ENCODE measurements around the gene TCTN3.
A peak's percentile ranks its signal among the peaks of the same experiment; 100 is the strongest.

Gene TCTN3

DNA sequence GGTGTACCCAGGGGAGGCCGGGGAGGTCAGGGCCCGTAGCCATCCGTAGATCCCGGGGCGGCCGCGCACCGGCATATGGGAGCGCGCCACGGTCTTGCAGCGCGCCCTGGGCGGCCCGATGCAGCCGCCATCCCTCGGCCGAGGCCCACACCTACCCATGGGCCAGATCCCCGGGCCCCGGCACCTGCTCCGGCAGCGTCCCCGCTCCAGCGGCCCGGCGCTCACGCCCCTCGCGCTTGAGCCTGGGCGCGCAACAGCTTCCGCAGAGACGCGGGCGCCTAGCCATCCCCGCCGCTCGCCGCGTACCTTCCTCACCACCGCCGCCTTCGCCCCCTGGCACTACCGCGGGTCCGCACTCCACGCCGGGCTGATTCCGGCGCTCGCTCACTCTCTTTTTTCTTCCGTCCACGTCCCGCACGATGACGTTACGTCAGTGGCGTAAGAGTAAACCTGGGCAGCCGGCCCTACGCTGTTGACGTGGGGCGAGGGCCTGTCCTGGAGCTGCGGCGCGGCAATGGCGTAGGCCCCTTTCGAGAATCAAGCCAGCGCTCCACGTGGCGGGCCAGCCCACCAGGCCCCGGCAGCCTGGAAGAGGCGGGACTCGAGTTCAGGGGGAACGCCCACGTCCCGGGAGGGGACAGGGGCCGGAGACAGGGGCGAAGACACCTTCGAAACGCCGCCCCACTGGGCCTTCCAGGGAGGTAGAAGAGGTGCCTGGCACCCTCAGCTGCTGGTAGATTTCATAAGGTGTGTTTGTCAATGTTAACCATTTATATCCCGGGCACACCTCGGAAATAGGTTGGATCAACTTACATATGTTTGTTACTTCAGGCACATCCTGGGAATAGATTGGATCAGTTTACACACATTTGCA lies 37.2 kb downstream of the TCTN3 start, which contains the start of gene ALDH18A1:
Gene ALDH18A1 (minus strand): TSS at position 421 of the 874 bp plus-strand sequence. CDS start 3,334 bp downstream, outside the sequence.
- H3K36me3 ChIP-seq (ENCODE audit: insufficient read depth, low read length): peaks cover 17% of the 10 kb centered on the region
- H3K4me1 ChIP-seq (ENCODE audit: control insufficient read depth, insufficient read depth, low read length, unreplicated experiment): peaks cover 9% of the 10 kb centered on the region
- H2AFZ ChIP-seq (ENCODE audit: low read length, unreplicated experiment): peak within 1 kb of the TSS; percentile 74
- H3K27ac ChIP-seq (ENCODE audit: low read depth, low read length): no peak within 1 kb of the TSS
- H3K27me3 ChIP-seq (ENCODE audit: insufficient read depth, low read length): no peaks in the 10 kb centered on the region
- H3K79me2 ChIP-seq (ENCODE audit: control insufficient read depth, insufficient read depth, low read length, unreplicated experiment): peaks cover 43% of the 10 kb centered on the region
- peak within 1 kb of the TSS; percentile 86 for H3K4me3 ChIP-seq (ENCODE audit: low read depth, low read length)

DNA sequence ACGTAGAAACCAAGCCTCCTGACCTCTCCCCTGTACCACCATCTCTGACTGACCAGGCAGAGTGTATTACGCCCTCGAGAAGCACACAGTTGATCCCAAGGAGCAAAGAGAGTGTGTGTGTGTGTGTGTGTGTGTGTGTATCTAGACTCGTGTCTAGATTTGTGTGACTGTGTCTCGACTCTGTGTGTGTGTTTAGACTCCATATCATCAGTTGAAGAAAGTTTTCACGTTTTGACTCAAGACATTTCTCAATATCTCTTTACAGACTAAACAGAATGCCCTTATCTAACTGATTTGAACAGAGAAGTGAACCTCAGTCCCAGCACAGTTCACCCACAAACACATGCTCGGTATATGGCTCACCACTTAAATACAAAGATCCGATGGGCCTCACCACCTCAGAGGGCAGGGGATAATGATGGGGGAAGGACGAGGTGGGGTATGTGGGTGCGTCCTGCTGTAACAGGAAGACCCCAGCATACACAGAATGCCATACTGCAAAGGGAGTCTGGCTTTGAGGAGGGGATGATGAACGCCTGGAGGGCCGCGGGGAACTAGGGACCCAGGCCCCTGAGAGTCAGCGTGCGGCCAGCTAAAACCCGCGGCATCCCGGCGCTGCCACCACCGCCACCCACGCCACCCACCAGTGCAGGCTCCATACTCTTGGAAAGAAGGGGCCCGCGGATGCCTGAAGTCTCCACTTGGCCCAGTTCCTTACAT lies 38.0 kb downstream of the TCTN3 start:
- Histone ChIP-seq H3K79me2 (ENCODE audit: control insufficient read depth, insufficient read depth, low read length, unreplicated experiment) (peaks cover 51% of the 10 kb centered on the region), H3K4me1 (ENCODE audit: control insufficient read depth, insufficient read depth, low read length, unreplicated experiment) (peaks cover 9% of the 10 kb centered on the region), H3K36me3 (ENCODE audit: insufficient read depth, low read length) (peaks cover 23% of the 10 kb centered on the region), H3K27me3 (ENCODE audit: insufficient read depth, low read length) (no peaks in the 10 kb centered on the region), H3K4me3 (ENCODE audit: low read depth, low read length) (peak overlapping the region; percentile 86), H3K27ac (ENCODE audit: low read depth, low read length) (no peak overlapping the region), H2AFZ (ENCODE audit: low read length, unreplicated experiment) (peak overlapping the region; percentile 68)

DNA sequence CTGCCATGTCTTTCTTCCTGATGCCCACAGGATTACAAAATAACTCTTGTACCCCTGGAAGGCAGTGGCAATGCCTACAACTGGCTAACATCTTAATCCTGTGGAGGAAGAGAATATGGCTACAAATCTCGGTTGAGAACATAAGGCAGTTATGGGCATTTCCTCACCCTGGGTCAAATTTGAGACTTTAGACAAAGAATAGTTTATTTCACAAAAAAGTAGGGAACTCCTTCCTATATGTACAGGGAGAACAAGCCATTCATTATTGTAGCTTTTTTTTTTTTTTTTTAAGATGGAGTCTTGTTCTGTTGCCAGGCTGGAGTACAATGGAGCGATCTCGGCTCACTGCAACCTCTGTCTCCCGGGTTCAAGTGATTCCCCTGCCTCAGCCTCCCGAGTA lies 39.8 kb downstream of the TCTN3 start:
- H3K4me3 ChIP-seq (ENCODE audit: low read depth, low read length): no peak overlapping the region
- H3K79me2 ChIP-seq (ENCODE audit: control insufficient read depth, insufficient read depth, low read length, unreplicated experiment): peaks cover 63% of the 10 kb centered on the region
- H2AFZ ChIP-seq (ENCODE audit: low read length, unreplicated experiment): no peak overlapping the region
- no peak overlapping the region for H3K27ac ChIP-seq (ENCODE audit: low read depth, low read length)
- H3K27me3 ChIP-seq (ENCODE audit: insufficient read depth, low read length): no peaks in the 10 kb centered on the region
- H3K4me1 ChIP-seq (ENCODE audit: control insufficient read depth, insufficient read depth, low read length, unreplicated experiment): peaks cover 9% of the 10 kb centered on the region
- peaks cover 32% of the 10 kb centered on the region for H3K36me3 ChIP-seq (ENCODE audit: insufficient read depth, low read length)

DNA sequence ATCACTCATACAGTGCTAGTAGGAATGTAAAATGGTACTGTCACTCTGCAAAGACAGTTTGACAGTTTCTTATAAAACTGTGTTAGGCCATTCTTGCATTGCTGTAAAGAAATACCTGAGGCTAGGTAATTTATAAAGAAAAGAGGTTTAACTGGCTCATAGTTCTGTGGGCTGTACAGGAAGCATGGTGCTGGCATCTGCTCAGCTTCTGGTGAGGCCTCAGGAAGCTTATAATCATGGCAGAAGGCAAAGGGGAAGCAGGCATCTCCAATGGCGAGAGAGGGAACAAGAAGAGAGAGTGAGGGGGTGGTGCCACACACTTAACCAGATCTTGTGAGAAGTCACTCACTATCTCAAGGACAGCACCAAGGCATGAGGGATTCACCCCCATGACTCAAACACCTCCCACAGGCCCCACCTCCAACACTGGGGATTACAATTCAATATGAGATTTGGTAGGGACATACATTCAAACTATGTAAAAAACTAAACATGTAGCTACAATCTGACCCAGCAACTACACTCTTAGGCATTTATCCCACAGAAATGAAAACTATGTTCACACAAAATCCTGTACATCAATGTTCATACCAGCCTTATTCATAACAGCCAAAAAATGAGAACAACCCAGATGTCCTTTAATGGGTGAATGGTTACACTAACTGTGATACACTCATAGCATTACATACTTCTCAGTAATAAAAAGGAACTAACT lies 42.2 kb downstream of the TCTN3 start:
- no peak overlapping the region for H3K27ac ChIP-seq (ENCODE audit: low read depth, low read length)
- H3K27me3 ChIP-seq (ENCODE audit: insufficient read depth, low read length): no peaks in the 10 kb centered on the region
- H3K79me2 ChIP-seq (ENCODE audit: control insufficient read depth, insufficient read depth, low read length, unreplicated experiment): peaks cover 82% of the 10 kb centered on the region
- no peak overlapping the region for H3K4me3 ChIP-seq (ENCODE audit: low read depth, low read length)
- H3K36me3 ChIP-seq (ENCODE audit: insufficient read depth, low read length): peaks cover 37% of the 10 kb centered on the region
- peaks cover 9% of the 10 kb centered on the region for H3K4me1 ChIP-seq (ENCODE audit: control insufficient read depth, insufficient read depth, low read length, unreplicated experiment)
- H2AFZ ChIP-seq (ENCODE audit: low read length, unreplicated experiment): no peak overlapping the region

DNA sequence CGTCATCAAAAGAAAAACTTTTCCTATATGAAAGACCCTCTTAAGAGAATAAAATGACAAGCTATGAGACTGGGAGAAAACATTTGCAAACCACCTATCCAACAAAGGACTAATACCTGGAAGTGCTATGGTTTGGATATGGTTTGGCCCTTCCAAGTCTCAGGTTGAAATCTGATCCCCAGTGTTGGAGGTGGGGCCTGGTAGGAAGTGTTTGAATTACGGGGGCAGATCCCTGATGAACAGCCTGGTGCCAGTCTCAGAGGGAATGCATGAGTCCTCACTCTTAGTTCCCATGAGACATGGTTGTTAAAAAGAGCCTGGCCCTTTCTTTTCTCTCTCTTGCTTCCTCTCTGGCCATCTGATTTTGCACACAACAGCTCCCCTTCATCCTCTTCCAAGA lies 43.5 kb downstream of the TCTN3 start:
- no peaks in the 10 kb centered on the region for H3K27me3 ChIP-seq (ENCODE audit: insufficient read depth, low read length)
- no peak overlapping the region for H3K27ac ChIP-seq (ENCODE audit: low read depth, low read length)
- H3K36me3 ChIP-seq (ENCODE audit: insufficient read depth, low read length): peaks cover 37% of the 10 kb centered on the region
- H3K4me1 ChIP-seq (ENCODE audit: control insufficient read depth, insufficient read depth, low read length, unreplicated experiment): peaks cover 8% of the 10 kb centered on the region
- H3K4me3 ChIP-seq (ENCODE audit: low read depth, low read length): no peak overlapping the region
- no peak overlapping the region for H2AFZ ChIP-seq (ENCODE audit: low read length, unreplicated experiment)
- H3K79me2 ChIP-seq (ENCODE audit: control insufficient read depth, insufficient read depth, low read length, unreplicated experiment): peaks cover 79% of the 10 kb centered on the region

DNA sequence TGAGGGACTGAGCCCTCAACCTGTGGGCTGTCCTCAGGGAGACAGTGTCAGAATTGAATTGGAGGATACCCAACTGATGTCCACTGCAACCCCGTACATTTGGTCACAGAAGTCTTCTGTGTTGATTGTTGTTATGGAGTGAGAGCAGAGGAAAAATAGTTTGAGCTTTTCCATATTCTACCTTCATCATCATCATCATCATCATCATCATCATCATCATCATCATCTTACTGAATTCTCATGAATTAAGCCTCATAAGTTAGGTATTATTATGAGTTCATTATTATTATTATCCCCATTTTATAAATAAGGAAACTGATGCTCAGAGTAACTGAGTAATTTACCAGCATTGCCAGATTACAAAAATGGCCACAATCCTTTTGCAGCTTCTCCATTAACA lies 45.6 kb downstream of the TCTN3 start:
- no peaks in the 10 kb centered on the region for H3K4me1 ChIP-seq (ENCODE audit: control insufficient read depth, insufficient read depth, low read length, unreplicated experiment)
- no peak overlapping the region for H3K4me3 ChIP-seq (ENCODE audit: low read depth, low read length)
- peaks cover 59% of the 10 kb centered on the region for H3K79me2 ChIP-seq (ENCODE audit: control insufficient read depth, insufficient read depth, low read length, unreplicated experiment)
- no peak overlapping the region for H2AFZ ChIP-seq (ENCODE audit: low read length, unreplicated experiment)
- peaks cover 37% of the 10 kb centered on the region for H3K36me3 ChIP-seq (ENCODE audit: insufficient read depth, low read length)
- H3K27ac ChIP-seq (ENCODE audit: low read depth, low read length): no peak overlapping the region
- no peaks in the 10 kb centered on the region for H3K27me3 ChIP-seq (ENCODE audit: insufficient read depth, low read length)

DNA sequence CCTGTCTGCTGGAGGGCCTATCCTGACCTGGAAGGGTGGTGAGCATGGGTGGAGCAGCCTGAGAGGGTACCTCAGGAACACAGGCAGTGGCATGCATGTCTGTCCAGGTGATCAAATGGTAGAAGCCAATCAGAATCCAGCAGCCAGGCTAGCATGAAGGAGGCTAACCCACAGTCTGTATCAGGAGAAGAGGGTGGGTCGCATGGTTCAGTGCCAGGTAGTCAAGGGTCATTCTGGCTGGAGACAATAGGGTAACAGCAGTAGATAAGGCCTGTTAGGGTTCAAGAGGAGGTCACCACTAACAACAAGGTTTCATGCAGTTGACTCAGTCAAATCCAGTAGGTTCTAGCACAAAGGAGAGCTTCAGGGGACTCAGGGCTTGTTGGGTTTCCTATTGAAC lies 47.6 kb downstream of the TCTN3 start:
- Histone ChIP-seq H2AFZ (ENCODE audit: low read length, unreplicated experiment) (no peak overlapping the region), H3K27ac (ENCODE audit: low read depth, low read length) (no peak overlapping the region), H3K79me2 (ENCODE audit: control insufficient read depth, insufficient read depth, low read length, unreplicated experiment) (peaks cover 48% of the 10 kb centered on the region), H3K27me3 (ENCODE audit: insufficient read depth, low read length) (no peaks in the 10 kb centered on the region), H3K4me1 (ENCODE audit: control insufficient read depth, insufficient read depth, low read length, unreplicated experiment) (no peaks in the 10 kb centered on the region), H3K36me3 (ENCODE audit: insufficient read depth, low read length) (peaks cover 25% of the 10 kb centered on the region), H3K4me3 (ENCODE audit: low read depth, low read length) (no peak overlapping the region)

DNA sequence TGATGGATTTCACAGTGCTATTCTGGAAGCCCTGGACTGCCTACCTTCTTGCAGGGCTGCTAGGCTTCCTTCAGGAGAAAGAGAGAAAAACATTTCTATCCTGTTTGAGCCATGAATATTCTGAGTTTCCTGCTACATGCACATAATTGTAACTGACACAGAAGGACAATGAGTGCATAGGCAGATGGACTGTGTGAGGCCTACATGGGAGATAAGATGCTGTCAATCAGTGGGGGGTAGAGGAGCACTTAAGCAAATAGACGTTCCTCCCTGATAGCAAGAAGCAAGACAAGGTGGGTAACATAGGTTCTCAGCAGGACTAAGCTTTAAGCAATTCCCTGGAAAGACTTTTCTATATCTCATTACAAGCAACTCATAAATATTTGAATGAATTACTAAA lies 48.8 kb downstream of the TCTN3 start:
- Histone ChIP-seq H3K27ac (ENCODE audit: low read depth, low read length) (no peak overlapping the region), H2AFZ (ENCODE audit: low read length, unreplicated experiment) (no peak overlapping the region), H3K4me3 (ENCODE audit: low read depth, low read length) (no peak overlapping the region), H3K27me3 (ENCODE audit: insufficient read depth, low read length) (no peaks in the 10 kb centered on the region), H3K36me3 (ENCODE audit: insufficient read depth, low read length) (peaks cover 20% of the 10 kb centered on the region), H3K79me2 (ENCODE audit: control insufficient read depth, insufficient read depth, low read length, unreplicated experiment) (peaks cover 37% of the 10 kb centered on the region), H3K4me1 (ENCODE audit: control insufficient read depth, insufficient read depth, low read length, unreplicated experiment) (no peaks in the 10 kb centered on the region)

DNA sequence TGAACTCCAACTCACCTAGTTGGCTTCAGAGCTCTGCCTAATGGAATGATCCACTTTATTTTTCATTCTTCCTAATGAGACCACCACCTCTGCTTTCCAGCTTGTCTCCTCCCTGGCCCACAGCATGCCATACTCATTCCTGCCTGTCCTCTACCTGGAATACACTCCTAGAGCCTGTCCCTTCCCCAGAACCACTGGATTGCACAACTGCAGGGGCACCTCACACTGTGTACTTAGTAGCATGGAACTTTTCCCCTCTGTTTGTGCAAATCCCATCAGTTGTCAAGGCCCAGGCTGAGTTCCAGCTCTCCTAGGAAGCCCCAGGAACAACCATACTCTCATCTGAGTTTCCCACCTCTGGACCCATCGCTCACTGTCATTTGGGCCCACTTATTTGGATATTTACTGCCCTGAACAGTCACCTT lies 52.8 kb downstream of the TCTN3 start:
- no peaks in the 10 kb centered on the region for H3K27me3 ChIP-seq (ENCODE audit: insufficient read depth, low read length)
- no peak overlapping the region for H3K4me3 ChIP-seq (ENCODE audit: low read depth, low read length)
- no peak overlapping the region for H3K27ac ChIP-seq (ENCODE audit: low read depth, low read length)
- no peaks in the 10 kb centered on the region for H3K4me1 ChIP-seq (ENCODE audit: control insufficient read depth, insufficient read depth, low read length, unreplicated experiment)
- peaks cover 24% of the 10 kb centered on the region for H3K36me3 ChIP-seq (ENCODE audit: insufficient read depth, low read length)
- peaks cover 9% of the 10 kb centered on the region for H3K79me2 ChIP-seq (ENCODE audit: control insufficient read depth, insufficient read depth, low read length, unreplicated experiment)
- no peak overlapping the region for H2AFZ ChIP-seq (ENCODE audit: low read length, unreplicated experiment)

DNA sequence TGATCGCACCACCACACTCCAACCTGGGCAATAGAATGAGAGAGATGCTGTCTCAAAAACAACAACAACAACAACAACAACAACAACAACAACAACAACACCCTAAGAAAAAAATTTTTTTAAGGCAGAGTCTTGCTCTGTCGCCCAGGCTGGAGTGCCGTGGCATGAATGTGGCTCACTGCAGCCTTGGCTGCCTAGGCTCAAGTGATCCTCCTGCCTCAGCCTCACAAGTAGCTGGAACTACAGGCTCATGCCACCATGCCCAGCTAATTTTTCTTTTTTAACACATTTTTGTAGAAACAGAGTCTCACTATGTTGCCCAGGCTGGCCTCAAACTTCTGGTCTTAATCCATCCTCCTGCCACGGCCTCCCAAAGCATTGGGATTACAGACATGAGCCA lies 55.8 kb downstream of the TCTN3 start:
- Histone ChIP-seq H3K27ac (ENCODE audit: low read depth, low read length) (no peak overlapping the region), H3K36me3 (ENCODE audit: insufficient read depth, low read length) (peaks cover 39% of the 10 kb centered on the region), H3K79me2 (ENCODE audit: control insufficient read depth, insufficient read depth, low read length, unreplicated experiment) (peaks cover 2% of the 10 kb centered on the region), H3K27me3 (ENCODE audit: insufficient read depth, low read length) (no peaks in the 10 kb centered on the region), H3K4me1 (ENCODE audit: control insufficient read depth, insufficient read depth, low read length, unreplicated experiment) (no peaks in the 10 kb centered on the region), H2AFZ (ENCODE audit: low read length, unreplicated experiment) (no peak overlapping the region), H3K4me3 (ENCODE audit: low read depth, low read length) (no peak overlapping the region)
